SU-DHL-6 (cell line): ENCODE measurements around the gene NMB.

Experiments used
- H2AFZ ChIP-seq: fragments of 200-600 bp; sonication (generic); 2 replicates; pipeline ENCODE4 v1.6.1; 2014; ENCODE audit warnings: low read depth, mild to moderate bottlenecking, moderate library complexity, mixed read lengths, antibody characterized with exemption, low read length; ENCODE audit not compliant: severe bottlenecking
- H3F3A ChIP-seq: fragments of 200-600 bp; shearing (Covaris generic); 2 replicates; pipeline ENCODE4 v1.6.0; 2016; ENCODE audit warnings: antibody characterized with exemption, mild to moderate bottlenecking; ENCODE audit not compliant: insufficient read depth
- H3K27ac ChIP-seq: fragments of 200-600 bp; sonication (generic); 2 replicates; pipeline ENCODE4 v1.5.1; 2016; ENCODE audit warnings: low read depth, mild to moderate bottlenecking, low read length, moderate library complexity, mixed read lengths
- H3K27me3 ChIP-seq: fragments of 200-600 bp; sonication (generic), shearing (Covaris generic); 2 replicates; pipeline ENCODE4 v1.6.0; 2014; ENCODE audit warnings: mild to moderate bottlenecking, low read length
- H3K36me3 ChIP-seq: fragments of 200-600 bp; sonication (generic); 2 replicates; pipeline ENCODE4 v1.6.1; 2014; ENCODE audit warnings: mild to moderate bottlenecking, low read length, mixed read lengths
- H3K4me2 ChIP-seq: fragments of 300-600, 200-600 bp; shearing (Covaris generic), sonication (generic); 2 replicates; pipeline ENCODE4 v1.6.0; 2014; ENCODE audit warnings: low read length, low read depth, mild to moderate bottlenecking; ENCODE audit not compliant: poor library complexity, severe bottlenecking
- H3K4me3 ChIP-seq: fragments of 200-600 bp; sonication (generic); 2 replicates; pipeline ENCODE4 v1.5.1; 2014; ENCODE audit warnings: antibody characterized with exemption, low read length, mild to moderate bottlenecking, mixed read lengths; ENCODE audit not compliant: insufficient read depth, poor library complexity, severe bottlenecking
- H3K79me2 ChIP-seq: fragments of 200-600 bp; sonication (generic); 2 replicates; pipeline ENCODE4 v1.6.1; 2014; ENCODE audit warnings: mild to moderate bottlenecking, low read length, moderate library complexity; ENCODE audit not compliant: insufficient read depth
- H3K9ac ChIP-seq: fragments of 200-600 bp; sonication (generic); 2 replicates; pipeline ENCODE4 v1.7.0; 2014; ENCODE audit warnings: mild to moderate bottlenecking, low read length
- H3K9me2 ChIP-seq: fragments of 200-600 bp; sonication (generic); replicated peaks from 2 replicates; pipeline ENCODE4 v1.6.1; 2014; ENCODE audit warnings: low read length; ENCODE audit not compliant: insufficient read depth
- H3K9me3 ChIP-seq: fragments of 200-600 bp; sonication (generic); 2 replicates; pipeline ENCODE4 v1.6.1; 2014; ENCODE audit warnings: low read length, mixed read lengths; ENCODE audit not compliant: insufficient read depth
- H4K20me1 ChIP-seq: fragments of 200-600 bp; sonication (generic); 2 replicates; pipeline ENCODE4 v1.6.1; 2014; ENCODE audit warnings: low read depth, mild to moderate bottlenecking, antibody characterized with exemption, low read length, moderate library complexity, mixed read lengths
- CTCF ChIP-seq: fragments of 200-600 bp; sonication (generic); IDR thresholded peaks from one replicate; pipeline ENCODE4 v1.5.1; 2017; ENCODE audit warnings: antibody characterized with exemption, mild to moderate bottlenecking, low read length, moderate library complexity; ENCODE audit not compliant: insufficient read depth, poor library complexity, severe bottlenecking
- EZH2phosphoT487 ChIP-seq: fragments of 200-600 bp; sonication (generic), shearing (Covaris generic); conservative IDR thresholded peaks from 2 replicates; pipeline ENCODE4 v1.6.1; 2018; ENCODE audit warnings: mild to moderate bottlenecking, antibody characterized with exemption, low read length, moderate library complexity, mixed read lengths

NMB gene

GRCh38 chr15:84616235-84616634 is 41.8 kb downstream of the NMB start:
- Histone ChIP-seq H3F3A (no peaks in the 10 kb centered on the region), H3K79me2 (no peaks in the 10 kb centered on the region; the same call in 1 of the 2 replicates), H2AFZ (no peak overlapping the region), H3K4me2 (no peak overlapping the region), H3K27me3 (no peaks in the 10 kb centered on the region), H3K9ac (no peak overlapping the region), H3K9me3 (peaks cover 8% of the 10 kb centered on the region; the same call in 1 of the 2 replicates), H3K36me3 (peaks cover 7% of the 10 kb centered on the region), H3K9me2 (no peaks in the 10 kb centered on the region), H3K4me3 (no peak overlapping the region), H3K27ac (no peak overlapping the region), H4K20me1 (no peaks in the 10 kb centered on the region)
- no peak for TF ChIP-seq EZH2phosphoT487
- TF ChIP-seq CTCF = no peak

GRCh38 chr15:84611631-84612030 is 46.4 kb downstream of the NMB start:
- H3K36me3 ChIP-seq = no peaks in the 10 kb centered on the region
- H3K9me2 ChIP-seq = no peaks in the 10 kb centered on the region
- H3K79me2 ChIP-seq = no peaks in the 10 kb centered on the region; the same call in 1 of the 2 replicates
- H3K27ac ChIP-seq = no peak overlapping the region
- no peak overlapping the region for H3K4me3 ChIP-seq
- no peaks in the 10 kb centered on the region for H4K20me1 ChIP-seq
- no peak overlapping the region for H3K4me2 ChIP-seq
- H3K9ac ChIP-seq = no peak overlapping the region
- TF ChIP-seq CTCF = no peak
- no peak for TF ChIP-seq EZH2phosphoT487
- H3K27me3 ChIP-seq = no peaks in the 10 kb centered on the region
- H3F3A ChIP-seq = no peaks in the 10 kb centered on the region
- H3K9me3 ChIP-seq = no peaks in the 10 kb centered on the region
- no peak overlapping the region for H2AFZ ChIP-seq

- Histone ChIP-seq H3K27ac (no peak overlapping the region), H3K9me2 (no peaks in the 10 kb centered on the region), H4K20me1 (no peaks in the 10 kb centered on the region), H3K4me2 (no peak overlapping the region), H3K36me3 (no peaks in the 10 kb centered on the region), H2AFZ (no peak overlapping the region), H3K4me3 (no peak overlapping the region), H3F3A (no peaks in the 10 kb centered on the region), H3K9ac (no peak overlapping the region), H3K27me3 (no peaks in the 10 kb centered on the region), H3K79me2 (no peaks in the 10 kb centered on the region; the same call in 1 of the 2 replicates), H3K9me3 (no peaks in the 10 kb centered on the region)
- no peak for TF ChIP-seq CTCF
- no peak for TF ChIP-seq EZH2phosphoT487
Observed at GRCh38 chr15:84609818-84610525, 48.0 kb downstream of the NMB start.
